ENCODE measurements around the gene AHI1. TPM values are rescaled to one million over a fixed set of nuclear protein-coding genes. Genes with fewer than 3 reads are reported as not detected.

Gene AHI1
- total and polyA plus RNA-seq, 2 of the 13 experiments (the other 11 are each of a cell fraction or from before 2014, with no cell fraction given), result 7.2 to 18.6 TPM

DNA sequence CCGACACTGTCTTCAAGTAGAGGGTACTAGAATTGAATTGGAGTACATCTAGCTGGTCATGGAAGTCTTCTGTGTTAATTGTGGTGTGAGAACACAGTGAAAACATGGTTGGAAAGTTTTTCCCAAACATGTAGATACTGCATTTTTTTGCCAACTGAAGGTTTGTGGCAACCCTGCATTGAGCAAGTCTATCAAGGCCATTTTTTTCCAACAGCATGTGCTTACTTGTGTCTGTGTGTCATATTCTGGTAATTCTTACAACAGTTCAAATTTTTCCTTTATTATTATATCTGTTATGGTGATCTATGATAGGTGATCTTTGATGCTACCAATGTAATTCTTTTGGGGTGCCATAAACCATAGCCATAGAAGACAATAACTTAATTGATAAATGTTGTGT, 169.4 kb downstream of the AHI1 start (continued):
- TF ChIP-seq CSRNP2 (CRISPR knock-in tag; conservative IDR thresholded peaks at IDR 0.05; ENCODE audit: low read depth), result no peak
- no peak for TF ChIP-seq CREB1 (IDR thresholded peaks at IDR 0.05)
- TF ChIP-seq CREB1 (CRISPR knock-in tag; IDR thresholded peaks at IDR 0.05), result no peak
- no peak for TF ChIP-seq NR2F6 (IDR thresholded peaks at IDR 0.05)
- no peak for TF ChIP-seq NR2F6 (CRISPR knock-in tag; IDR thresholded peaks at IDR 0.05)
- no peak for TF ChIP-seq HMG20B (CRISPR knock-in tag; conservative IDR thresholded peaks at IDR 0.05)
- TF ChIP-seq CC2D1A (CRISPR knock-in tag; IDR thresholded peaks at IDR 0.05), result no peak
- no peak for TF ChIP-seq ZNF597 (CRISPR knock-in tag; IDR thresholded peaks at IDR 0.05)
- TF ChIP-seq ZNF12 (CRISPR knock-in tag; IDR thresholded peaks at IDR 0.05), result no peak
- TF ChIP-seq, protein P1, sequence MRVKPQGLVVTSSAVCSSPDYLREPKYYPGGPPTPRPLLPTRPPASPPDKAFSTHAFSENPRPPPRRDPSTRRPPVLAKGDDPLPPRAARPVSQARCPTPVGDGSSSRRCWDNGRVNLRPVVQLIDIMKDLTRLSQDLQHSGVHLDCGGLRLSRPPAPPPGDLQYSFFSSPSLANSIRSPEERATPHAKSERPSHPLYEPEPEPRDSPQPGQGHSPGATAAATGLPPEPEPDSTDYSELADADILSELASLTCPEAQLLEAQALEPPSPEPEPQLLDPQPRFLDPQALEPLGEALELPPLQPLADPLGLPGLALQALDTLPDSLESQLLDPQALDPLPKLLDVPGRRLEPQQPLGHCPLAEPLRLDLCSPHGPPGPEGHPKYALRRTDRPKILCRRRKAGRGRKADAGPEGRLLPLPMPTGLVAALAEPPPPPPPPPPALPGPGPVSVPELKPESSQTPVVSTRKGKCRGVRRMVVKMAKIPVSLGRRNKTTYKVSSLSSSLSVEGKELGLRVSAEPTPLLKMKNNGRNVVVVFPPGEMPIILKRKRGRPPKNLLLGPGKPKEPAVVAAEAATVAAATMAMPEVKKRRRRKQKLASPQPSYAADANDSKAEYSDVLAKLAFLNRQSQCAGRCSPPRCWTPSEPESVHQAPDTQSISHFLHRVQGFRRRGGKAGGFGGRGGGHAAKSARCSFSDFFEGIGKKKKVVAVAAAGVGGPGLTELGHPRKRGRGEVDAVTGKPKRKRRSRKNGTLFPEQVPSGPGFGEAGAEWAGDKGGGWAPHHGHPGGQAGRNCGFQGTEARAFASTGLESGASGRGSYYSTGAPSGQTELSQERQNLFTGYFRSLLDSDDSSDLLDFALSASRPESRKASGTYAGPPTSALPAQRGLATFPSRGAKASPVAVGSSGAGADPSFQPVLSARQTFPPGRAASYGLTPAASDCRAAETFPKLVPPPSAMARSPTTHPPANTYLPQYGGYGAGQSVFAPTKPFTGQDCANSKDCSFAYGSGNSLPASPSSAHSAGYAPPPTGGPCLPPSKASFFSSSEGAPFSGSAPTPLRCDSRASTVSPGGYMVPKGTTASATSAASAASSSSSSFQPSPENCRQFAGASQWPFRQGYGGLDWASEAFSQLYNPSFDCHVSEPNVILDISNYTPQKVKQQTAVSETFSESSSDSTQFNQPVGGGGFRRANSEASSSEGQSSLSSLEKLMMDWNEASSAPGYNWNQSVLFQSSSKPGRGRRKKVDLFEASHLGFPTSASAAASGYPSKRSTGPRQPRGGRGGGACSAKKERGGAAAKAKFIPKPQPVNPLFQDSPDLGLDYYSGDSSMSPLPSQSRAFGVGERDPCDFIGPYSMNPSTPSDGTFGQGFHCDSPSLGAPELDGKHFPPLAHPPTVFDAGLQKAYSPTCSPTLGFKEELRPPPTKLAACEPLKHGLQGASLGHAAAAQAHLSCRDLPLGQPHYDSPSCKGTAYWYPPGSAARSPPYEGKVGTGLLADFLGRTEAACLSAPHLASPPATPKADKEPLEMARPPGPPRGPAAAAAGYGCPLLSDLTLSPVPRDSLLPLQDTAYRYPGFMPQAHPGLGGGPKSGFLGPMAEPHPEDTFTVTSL (CRISPR knock-in tag; IDR thresholded peaks at IDR 0.05; ENCODE audit: borderline replicate concordance), result no peak
- no peak for TF ChIP-seq ZNF616 (CRISPR knock-in tag; IDR thresholded peaks at IDR 0.05; ENCODE audit: low read depth)
- TF ChIP-seq ZFP91 (CRISPR knock-in tag; IDR thresholded peaks at IDR 0.05; ENCODE audit: borderline replicate concordance), result no peak
- no peak for TF ChIP-seq HCFC1 (IDR thresholded peaks at IDR 0.05; ENCODE audit: low read depth, low read length)
